ENCODE results near the gene CDK5RAP3.
"Not testable (repeated sequence)": the region's sequence is repeated elsewhere in the genome, so short reads cannot be mapped to it uniquely, and the experiment has no call there.

The CDK5RAP3 gene

GRCh38 chr17:47970725-47971499 is at the start of gene CDK5RAP3:
Gene CDK5RAP3, plus strand, starts transcription at chr17:47971113. Its CDS starts 34 bp downstream, at chr17:47971147.
- DNase-seq, result peak; percentile 100

GRCh38 chr17:47924785-47925677 is 45.9 kb upstream of the CDK5RAP3 start:
- no peak for DNase-seq

- DNase-seq, result no peak
Observed at GRCh38 chr17:47925678-47925988, 45.3 kb upstream of the CDK5RAP3 start.

- no peak for DNase-seq
Observed at GRCh38 chr17:47927821-47928400, 43.0 kb upstream of the CDK5RAP3 start.

GRCh38 chr17:47928415-47928814 is 42.5 kb upstream of the CDK5RAP3 start:
- no peak for DNase-seq

- DNase-seq, result no peak
Observed at GRCh38 chr17:47929218-47930000, 41.5 kb upstream of the CDK5RAP3 start.

GRCh38 chr17:47931848-47932247 is 39.1 kb upstream of the CDK5RAP3 start:
- DNase-seq, result no peak

- DNase-seq, result no peak
Observed at GRCh38 chr17:47934856-47935255, 36.1 kb upstream of the CDK5RAP3 start.

- not testable (repeated sequence) for DNase-seq
Observed at GRCh38 chr17:47935468-47935867, 35.4 kb upstream of the CDK5RAP3 start.

- DNase-seq, result no peak
Observed at GRCh38 chr17:47935961-47936360, 35.0 kb upstream of the CDK5RAP3 start.

GRCh38 chr17:47937941-47938340 is 33.0 kb upstream of the CDK5RAP3 start:
- DNase-seq, result no peak

GRCh38 chr17:47941246-47942095 is 29.4 kb upstream of the CDK5RAP3 start, which contains the start of gene PNPO:
Gene PNPO, plus strand, starts transcription at chr17:47941571. Its CDS starts 105 bp downstream, at chr17:47941676.
- DNase-seq, result peak; percentile 99

- DNase-seq, result no peak
Observed at GRCh38 chr17:47942096-47942510, 28.8 kb upstream of the CDK5RAP3 start.

GRCh38 chr17:47942568-47942967 is 28.3 kb upstream of the CDK5RAP3 start:
- DNase-seq, result no peak

- peak; percentile 48 for DNase-seq
Observed at GRCh38 chr17:47945080-47945479, 25.8 kb upstream of the CDK5RAP3 start.

- no peak for DNase-seq
Observed at GRCh38 chr17:47945529-47946508, 25.1 kb upstream of the CDK5RAP3 start.

GRCh38 chr17:47946516-47946915 is 24.4 kb upstream of the CDK5RAP3 start:
- DNase-seq, result no peak

GRCh38 chr17:47946929-47947397 is 23.9 kb upstream of the CDK5RAP3 start:
- DNase-seq, result peak; percentile 90

GRCh38 chr17:47948706-47949196 is 22.2 kb upstream of the CDK5RAP3 start:
- DNase-seq, result no peak

GRCh38 chr17:47949197-47949759 is 21.6 kb upstream of the CDK5RAP3 start:
- peak; percentile 85 for DNase-seq
